ENCODE data around the gene ADORA3.

DNA sequence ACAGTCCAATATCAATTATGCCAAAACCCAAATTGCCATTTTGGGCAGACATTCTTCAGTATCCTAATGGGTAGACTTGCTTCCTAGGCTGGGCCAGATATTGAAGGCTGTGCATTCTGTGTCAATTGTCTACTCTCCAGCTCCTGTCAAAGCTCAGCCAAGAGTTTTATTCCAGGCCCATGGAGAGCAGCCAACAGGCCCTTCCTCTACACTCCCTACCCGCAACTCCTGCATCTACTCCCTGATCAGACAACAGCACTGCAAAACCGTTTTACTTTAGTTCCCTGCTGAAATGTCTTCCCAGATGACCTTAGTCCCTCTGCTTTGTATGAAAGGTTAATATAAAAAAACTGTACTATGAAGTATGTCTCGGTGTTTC is 6.6 kb upstream of the ADORA3 start:
- TF ChIP-seq, protein P1, sequence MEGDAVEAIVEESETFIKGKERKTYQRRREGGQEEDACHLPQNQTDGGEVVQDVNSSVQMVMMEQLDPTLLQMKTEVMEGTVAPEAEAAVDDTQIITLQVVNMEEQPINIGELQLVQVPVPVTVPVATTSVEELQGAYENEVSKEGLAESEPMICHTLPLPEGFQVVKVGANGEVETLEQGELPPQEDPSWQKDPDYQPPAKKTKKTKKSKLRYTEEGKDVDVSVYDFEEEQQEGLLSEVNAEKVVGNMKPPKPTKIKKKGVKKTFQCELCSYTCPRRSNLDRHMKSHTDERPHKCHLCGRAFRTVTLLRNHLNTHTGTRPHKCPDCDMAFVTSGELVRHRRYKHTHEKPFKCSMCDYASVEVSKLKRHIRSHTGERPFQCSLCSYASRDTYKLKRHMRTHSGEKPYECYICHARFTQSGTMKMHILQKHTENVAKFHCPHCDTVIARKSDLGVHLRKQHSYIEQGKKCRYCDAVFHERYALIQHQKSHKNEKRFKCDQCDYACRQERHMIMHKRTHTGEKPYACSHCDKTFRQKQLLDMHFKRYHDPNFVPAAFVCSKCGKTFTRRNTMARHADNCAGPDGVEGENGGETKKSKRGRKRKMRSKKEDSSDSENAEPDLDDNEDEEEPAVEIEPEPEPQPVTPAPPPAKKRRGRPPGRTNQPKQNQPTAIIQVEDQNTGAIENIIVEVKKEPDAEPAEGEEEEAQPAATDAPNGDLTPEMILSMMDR (optimal IDR thresholded peaks at IDR 0.05 in 1 of 3, IDR thresholded peaks at IDR 0.05 in 1 of 3, conservative IDR thresholded peaks at IDR 0.05 in 1 of 3; ENCODE audit: extremely low read depth in 1 of 3, insufficient read depth in 2 of 3, low read length in 3 of 3): no peak
- no peak for TF ChIP-seq EZH2 (IDR thresholded peaks at IDR 0.05; ENCODE audit: low read length)

Measured in keratinocyte (primary cell).